ENCODE results near the gene PRR5.
"Not testable (repeated sequence)": the region's sequence is repeated elsewhere in the genome, so short reads cannot be mapped to it uniquely, and the experiment has no call there.

The PRR5 gene

DNA sequence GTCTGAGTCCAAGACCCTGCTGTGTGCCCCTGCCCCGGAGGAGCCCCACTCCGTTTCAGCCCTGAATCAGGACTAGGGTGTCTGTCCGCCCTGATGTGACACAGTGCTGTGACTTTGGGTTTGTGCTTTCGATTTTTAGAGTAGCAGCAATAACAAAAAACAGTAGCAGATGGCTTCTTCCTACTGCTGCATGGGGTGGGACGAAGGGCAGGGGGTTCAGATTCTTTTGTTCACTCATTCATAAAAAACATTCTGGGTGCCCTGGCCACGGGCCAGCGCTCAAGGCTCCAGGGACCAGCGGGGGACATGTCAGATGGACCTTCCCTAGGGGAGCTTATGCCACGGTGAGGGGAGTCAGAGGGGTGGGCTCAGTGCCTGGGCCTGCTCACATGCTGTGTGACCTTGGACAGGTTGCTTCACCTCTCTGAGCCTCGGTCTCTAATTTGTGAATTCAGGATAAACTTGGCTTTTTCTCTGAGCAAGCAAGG, 24.6 kb upstream of the PRR5 start:
- no peaks in the 10 kb centered on the region for H3K27me3 ChIP-seq (replicated peaks)
- no peak overlapping the region for H3K27ac ChIP-seq
- no peak for DNase-seq
- H3K36me3 ChIP-seq (replicated peaks) = no peaks in the 10 kb centered on the region
- no peak for TF ChIP-seq CTCF (IDR thresholded peaks at IDR 0.05; ENCODE audit: low read depth, low read length, missing control alignments)
- in situ Hi-C loops (cut with HindIII; ENCODE audit: low pct_ligation_motif_present, low sequenced_read_pairs) = no loop called here
- H3K4me3 ChIP-seq (ENCODE audit: low read depth, low read length) = no peak overlapping the region

DNA sequence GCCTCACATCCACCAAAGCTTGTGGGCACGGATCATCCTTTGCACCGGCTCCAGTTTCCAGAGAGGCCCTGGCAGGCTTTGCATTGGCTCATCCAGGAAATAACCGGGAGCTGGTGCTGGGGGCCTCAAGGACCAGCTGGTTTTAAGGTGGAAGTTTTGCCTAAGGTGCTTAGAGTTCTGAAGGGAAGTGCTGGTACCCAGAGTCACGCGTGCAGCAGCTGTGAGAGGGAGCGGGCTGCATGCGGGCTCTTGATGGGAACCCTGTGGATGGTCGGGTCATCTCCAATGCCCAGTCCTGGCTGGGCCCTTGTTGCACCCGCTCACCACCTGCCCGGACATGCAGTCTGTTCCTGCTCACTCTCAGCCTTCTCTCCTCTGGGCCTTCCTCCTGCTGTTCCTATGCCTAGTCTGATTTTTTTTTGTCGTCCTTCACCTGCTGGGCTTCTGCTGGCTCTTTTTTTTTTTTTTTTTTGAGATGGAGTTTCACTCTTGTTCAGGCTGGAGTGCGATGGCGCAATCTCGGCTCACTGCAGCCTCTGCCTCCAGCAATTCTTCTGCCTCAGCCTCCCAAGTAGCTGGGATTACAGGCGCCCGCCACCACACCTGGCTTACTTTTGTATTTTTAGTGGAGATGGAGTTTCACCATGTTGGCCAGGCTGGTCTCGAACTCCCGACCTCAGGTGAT, 24.0 kb upstream of the PRR5 start:
- in situ Hi-C loops (cut with HindIII; ENCODE audit: low pct_ligation_motif_present, low sequenced_read_pairs) = no loop called here
- no peak for DNase-seq

GRCh38 chr22:44678556-44679305, 23.3 kb upstream of the PRR5 start:
- in situ Hi-C loops (cut with HindIII; ENCODE audit: low pct_ligation_motif_present, low sequenced_read_pairs) = no loop called here
- Histone ChIP-seq H3K27ac (no peak overlapping the region), H3K27me3 (replicated peaks) (no peaks in the 10 kb centered on the region), H3K36me3 (replicated peaks) (no peaks in the 10 kb centered on the region), H3K4me3 (ENCODE audit: low read depth, low read length) (no peak overlapping the region)
- TF ChIP-seq CTCF (IDR thresholded peaks at IDR 0.05; ENCODE audit: low read depth, low read length, missing control alignments) = no peak
- no peak for DNase-seq

More for the DNA sequence above, 24.0 kb upstream of the PRR5 start:
- Histone ChIP-seq H3K36me3 (replicated peaks) (no peaks in the 10 kb centered on the region), H3K27me3 (replicated peaks) (no peaks in the 10 kb centered on the region), H3K4me3 (ENCODE audit: low read depth, low read length) (no peak overlapping the region), H3K27ac (no peak overlapping the region)
- TF ChIP-seq CTCF (IDR thresholded peaks at IDR 0.05; ENCODE audit: low read depth, low read length, missing control alignments) = no peak

DNA sequence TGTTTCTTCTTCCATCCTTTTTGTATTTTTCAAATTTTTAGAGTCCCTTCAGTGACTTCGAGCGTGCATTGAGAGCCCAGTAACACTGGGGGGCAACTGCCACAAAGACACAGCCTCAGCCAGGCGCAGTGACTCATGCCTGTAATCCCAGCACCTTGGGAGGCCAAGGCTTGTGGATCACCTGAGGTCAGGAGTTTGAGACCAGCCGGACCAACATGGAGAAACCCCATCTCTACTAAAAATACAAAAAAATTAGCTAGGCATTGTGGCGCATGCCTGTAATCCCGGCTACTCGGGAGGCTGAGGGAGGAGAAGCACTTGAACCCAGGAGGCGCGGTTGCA, 22.7 kb upstream of the PRR5 start:
- in situ Hi-C loops (cut with HindIII; ENCODE audit: low pct_ligation_motif_present, low sequenced_read_pairs); H3K36me3 ChIP-seq (replicated peaks); H3K27me3 ChIP-seq (replicated peaks): not testable (repeated sequence)

GRCh38 chr22:44680058-44680457, 21.9 kb upstream of the PRR5 start:
- DNase-seq = no peak
- no peak for TF ChIP-seq CTCF (IDR thresholded peaks at IDR 0.05; ENCODE audit: low read depth, low read length, missing control alignments)
- H3K36me3 ChIP-seq (replicated peaks) = no peaks in the 10 kb centered on the region
- no peaks in the 10 kb centered on the region for H3K27me3 ChIP-seq (replicated peaks)
- H3K4me3 ChIP-seq (ENCODE audit: low read depth, low read length) = no peak overlapping the region
- H3K27ac ChIP-seq = no peak overlapping the region
- in situ Hi-C loops (cut with HindIII; ENCODE audit: low pct_ligation_motif_present, low sequenced_read_pairs) = no loop called here

More for the DNA sequence above, 22.7 kb upstream of the PRR5 start:
- H3K27ac ChIP-seq; H3K4me3 ChIP-seq (ENCODE audit: low read depth, low read length); DNase-seq: not testable (repeated sequence)

- in situ Hi-C loops (cut with HindIII; ENCODE audit: low pct_ligation_motif_present, low sequenced_read_pairs) = no loop called here
- Histone ChIP-seq H3K27me3 (replicated peaks) (no peaks in the 10 kb centered on the region), H3K36me3 (replicated peaks) (no peaks in the 10 kb centered on the region), H3K27ac (no peak overlapping the region), H3K4me3 (ENCODE audit: low read depth, low read length) (no peak overlapping the region)
- TF ChIP-seq CTCF (IDR thresholded peaks at IDR 0.05; ENCODE audit: low read depth, low read length, missing control alignments) = no peak
- DNase-seq = no peak
Observed at GRCh38 chr22:44680481-44680894, 21.5 kb upstream of the PRR5 start.
